ENCODE results near the gene TNRC6C.

DNA sequence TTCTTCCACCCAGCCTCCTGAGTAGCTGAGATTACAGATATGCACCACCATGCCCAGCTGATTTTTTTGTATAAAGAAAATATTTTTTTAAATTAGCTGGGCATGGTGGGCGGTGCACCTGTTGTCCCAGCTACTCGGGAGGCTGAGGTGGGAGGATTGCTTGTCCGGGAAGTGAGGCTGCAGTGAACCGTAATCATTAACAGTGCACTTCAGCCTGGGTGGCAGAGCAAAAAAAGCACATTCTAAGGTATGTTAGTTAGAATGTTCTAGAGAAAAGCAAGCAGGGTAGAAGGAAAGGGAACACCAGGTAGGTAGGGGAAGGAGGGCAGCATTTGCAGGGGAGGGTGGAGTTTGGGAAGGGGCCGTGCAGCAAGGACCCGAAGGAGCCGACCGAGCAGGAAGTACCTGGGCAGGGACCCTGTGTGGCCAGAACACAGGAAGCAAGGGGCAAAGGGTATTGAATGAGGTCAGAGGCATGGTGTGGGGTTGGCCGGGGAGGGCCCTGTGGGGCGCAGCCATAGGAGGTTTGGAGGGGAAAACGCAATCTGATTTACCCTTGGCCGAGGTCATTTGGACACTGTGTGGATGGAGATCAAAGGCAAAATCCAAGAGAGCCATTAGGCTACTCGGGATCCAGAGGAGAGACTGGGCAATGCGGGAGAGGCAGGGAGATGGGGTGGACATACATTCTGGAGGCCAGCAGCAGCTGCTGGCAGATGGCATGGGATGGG, 189.9 kb downstream of the TNRC6C start:
- no peak for TF ChIP-seq CBFB (CRISPR knock-in tag; IDR thresholded peaks at IDR 0.05)
- TF ChIP-seq, protein P1, sequence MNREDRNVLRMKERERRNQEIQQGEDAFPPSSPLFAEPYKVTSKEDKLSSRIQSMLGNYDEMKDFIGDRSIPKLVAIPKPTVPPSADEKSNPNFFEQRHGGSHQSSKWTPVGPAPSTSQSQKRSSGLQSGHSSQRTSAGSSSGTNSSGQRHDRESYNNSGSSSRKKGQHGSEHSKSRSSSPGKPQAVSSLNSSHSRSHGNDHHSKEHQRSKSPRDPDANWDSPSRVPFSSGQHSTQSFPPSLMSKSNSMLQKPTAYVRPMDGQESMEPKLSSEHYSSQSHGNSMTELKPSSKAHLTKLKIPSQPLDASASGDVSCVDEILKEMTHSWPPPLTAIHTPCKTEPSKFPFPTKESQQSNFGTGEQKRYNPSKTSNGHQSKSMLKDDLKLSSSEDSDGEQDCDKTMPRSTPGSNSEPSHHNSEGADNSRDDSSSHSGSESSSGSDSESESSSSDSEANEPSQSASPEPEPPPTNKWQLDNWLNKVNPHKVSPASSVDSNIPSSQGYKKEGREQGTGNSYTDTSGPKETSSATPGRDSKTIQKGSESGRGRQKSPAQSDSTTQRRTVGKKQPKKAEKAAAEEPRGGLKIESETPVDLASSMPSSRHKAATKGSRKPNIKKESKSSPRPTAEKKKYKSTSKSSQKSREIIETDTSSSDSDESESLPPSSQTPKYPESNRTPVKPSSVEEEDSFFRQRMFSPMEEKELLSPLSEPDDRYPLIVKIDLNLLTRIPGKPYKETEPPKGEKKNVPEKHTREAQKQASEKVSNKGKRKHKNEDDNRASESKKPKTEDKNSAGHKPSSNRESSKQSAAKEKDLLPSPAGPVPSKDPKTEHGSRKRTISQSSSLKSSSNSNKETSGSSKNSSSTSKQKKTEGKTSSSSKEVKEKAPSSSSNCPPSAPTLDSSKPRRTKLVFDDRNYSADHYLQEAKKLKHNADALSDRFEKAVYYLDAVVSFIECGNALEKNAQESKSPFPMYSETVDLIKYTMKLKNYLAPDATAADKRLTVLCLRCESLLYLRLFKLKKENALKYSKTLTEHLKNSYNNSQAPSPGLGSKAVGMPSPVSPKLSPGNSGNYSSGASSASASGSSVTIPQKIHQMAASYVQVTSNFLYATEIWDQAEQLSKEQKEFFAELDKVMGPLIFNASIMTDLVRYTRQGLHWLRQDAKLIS (CRISPR knock-in tag; IDR thresholded peaks at IDR 0.05), result no peak
- TF ChIP-seq, protein P2, sequence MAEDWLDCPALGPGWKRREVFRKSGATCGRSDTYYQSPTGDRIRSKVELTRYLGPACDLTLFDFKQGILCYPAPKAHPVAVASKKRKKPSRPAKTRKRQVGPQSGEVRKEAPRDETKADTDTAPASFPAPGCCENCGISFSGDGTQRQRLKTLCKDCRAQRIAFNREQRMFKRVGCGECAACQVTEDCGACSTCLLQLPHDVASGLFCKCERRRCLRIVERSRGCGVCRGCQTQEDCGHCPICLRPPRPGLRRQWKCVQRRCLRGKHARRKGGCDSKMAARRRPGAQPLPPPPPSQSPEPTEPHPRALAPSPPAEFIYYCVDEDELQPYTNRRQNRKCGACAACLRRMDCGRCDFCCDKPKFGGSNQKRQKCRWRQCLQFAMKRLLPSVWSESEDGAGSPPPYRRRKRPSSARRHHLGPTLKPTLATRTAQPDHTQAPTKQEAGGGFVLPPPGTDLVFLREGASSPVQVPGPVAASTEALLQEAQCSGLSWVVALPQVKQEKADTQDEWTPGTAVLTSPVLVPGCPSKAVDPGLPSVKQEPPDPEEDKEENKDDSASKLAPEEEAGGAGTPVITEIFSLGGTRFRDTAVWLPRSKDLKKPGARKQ (CRISPR knock-in tag; IDR thresholded peaks at IDR 0.05), result no peak
- TF ChIP-seq, protein P3, sequence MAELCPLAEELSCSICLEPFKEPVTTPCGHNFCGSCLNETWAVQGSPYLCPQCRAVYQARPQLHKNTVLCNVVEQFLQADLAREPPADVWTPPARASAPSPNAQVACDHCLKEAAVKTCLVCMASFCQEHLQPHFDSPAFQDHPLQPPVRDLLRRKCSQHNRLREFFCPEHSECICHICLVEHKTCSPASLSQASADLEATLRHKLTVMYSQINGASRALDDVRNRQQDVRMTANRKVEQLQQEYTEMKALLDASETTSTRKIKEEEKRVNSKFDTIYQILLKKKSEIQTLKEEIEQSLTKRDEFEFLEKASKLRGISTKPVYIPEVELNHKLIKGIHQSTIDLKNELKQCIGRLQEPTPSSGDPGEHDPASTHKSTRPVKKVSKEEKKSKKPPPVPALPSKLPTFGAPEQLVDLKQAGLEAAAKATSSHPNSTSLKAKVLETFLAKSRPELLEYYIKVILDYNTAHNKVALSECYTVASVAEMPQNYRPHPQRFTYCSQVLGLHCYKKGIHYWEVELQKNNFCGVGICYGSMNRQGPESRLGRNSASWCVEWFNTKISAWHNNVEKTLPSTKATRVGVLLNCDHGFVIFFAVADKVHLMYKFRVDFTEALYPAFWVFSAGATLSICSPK (IDR thresholded peaks at IDR 0.05; ENCODE audit: borderline replicate concordance), result no peak
- TF ChIP-seq CEBPB (tag; IDR thresholded peaks at IDR 0.05), result no peak
- TF ChIP-seq, protein P4, sequence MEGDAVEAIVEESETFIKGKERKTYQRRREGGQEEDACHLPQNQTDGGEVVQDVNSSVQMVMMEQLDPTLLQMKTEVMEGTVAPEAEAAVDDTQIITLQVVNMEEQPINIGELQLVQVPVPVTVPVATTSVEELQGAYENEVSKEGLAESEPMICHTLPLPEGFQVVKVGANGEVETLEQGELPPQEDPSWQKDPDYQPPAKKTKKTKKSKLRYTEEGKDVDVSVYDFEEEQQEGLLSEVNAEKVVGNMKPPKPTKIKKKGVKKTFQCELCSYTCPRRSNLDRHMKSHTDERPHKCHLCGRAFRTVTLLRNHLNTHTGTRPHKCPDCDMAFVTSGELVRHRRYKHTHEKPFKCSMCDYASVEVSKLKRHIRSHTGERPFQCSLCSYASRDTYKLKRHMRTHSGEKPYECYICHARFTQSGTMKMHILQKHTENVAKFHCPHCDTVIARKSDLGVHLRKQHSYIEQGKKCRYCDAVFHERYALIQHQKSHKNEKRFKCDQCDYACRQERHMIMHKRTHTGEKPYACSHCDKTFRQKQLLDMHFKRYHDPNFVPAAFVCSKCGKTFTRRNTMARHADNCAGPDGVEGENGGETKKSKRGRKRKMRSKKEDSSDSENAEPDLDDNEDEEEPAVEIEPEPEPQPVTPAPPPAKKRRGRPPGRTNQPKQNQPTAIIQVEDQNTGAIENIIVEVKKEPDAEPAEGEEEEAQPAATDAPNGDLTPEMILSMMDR (IDR thresholded peaks at IDR 0.05 in 2 of 3, conservative IDR thresholded peaks at IDR 0.05 in 1 of 3; ENCODE audit: insufficient read depth in 2 of 3, low read depth in 1 of 3, low read length in 3 of 3), result no peak
- TF ChIP-seq, protein P5, sequence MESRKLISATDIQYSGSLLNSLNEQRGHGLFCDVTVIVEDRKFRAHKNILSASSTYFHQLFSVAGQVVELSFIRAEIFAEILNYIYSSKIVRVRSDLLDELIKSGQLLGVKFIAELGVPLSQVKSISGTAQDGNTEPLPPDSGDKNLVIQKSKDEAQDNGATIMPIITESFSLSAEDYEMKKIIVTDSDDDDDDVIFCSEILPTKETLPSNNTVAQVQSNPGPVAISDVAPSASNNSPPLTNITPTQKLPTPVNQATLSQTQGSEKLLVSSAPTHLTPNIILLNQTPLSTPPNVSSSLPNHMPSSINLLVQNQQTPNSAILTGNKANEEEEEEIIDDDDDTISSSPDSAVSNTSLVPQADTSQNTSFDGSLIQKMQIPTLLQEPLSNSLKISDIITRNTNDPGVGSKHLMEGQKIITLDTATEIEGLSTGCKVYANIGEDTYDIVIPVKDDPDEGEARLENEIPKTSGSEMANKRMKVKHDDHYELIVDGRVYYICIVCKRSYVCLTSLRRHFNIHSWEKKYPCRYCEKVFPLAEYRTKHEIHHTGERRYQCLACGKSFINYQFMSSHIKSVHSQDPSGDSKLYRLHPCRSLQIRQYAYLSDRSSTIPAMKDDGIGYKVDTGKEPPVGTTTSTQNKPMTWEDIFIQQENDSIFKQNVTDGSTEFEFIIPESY (CRISPR knock-in tag; IDR thresholded peaks at IDR 0.05), result no peak
- no peak for TF ChIP-seq FOSL1 (tag; conservative IDR thresholded peaks at IDR 0.05)
- TF ChIP-seq TOE1 (IDR thresholded peaks at IDR 0.05; ENCODE audit: borderline replicate concordance), result no peak
- no peak for TF ChIP-seq TOE1 (CRISPR knock-in tag; IDR thresholded peaks at IDR 0.05; ENCODE audit: borderline replicate concordance, low read depth)
- TF ChIP-seq HDAC8 (tag; IDR thresholded peaks at IDR 0.05), result no peak
- TF ChIP-seq CBFA2T2 (conservative IDR thresholded peaks at IDR 0.05), result no peak
- no peak for TF ChIP-seq EP300 (IDR thresholded peaks at IDR 0.05; ENCODE audit: low read length)
- TF ChIP-seq ZKSCAN1 (IDR thresholded peaks at IDR 0.05; ENCODE audit: low read depth, low read length), result no peak
- TF ChIP-seq ATF7 (IDR thresholded peaks at IDR 0.05), result no peak
